HepG2 (cell line): ENCODE measurements around the gene GPR37L1. TPM values are rescaled to one million over a fixed set of nuclear protein-coding genes. Genes with fewer than 3 reads are reported as not detected.

Experiments used
- ATAC-seq: fragments of 200-7000 bp; cut with Tn5 transposase; 3 replicates; pipeline ENCODE4 v1.9.1; 2020; ENCODE audit warnings: mild to moderate bottlenecking, moderate library complexity
- BruUV-seq: library from RNA; stranded (reverse); fragments of 400-500 nt; replicated peaks from 2 replicates; lab custom pipeline; 2021; lab: Mats Ljungman, UMichigan
- CTCF ChIA-PET: fragments of 300-600 bp; formaldehyde crosslinking; extraction: SDS; loops from one replicate; lab custom pipeline; 2021; ENCODE audit warnings: low total read pairs, inconsistent platforms, low intra/inter-chr PET ratio; lab: Yijun Ruan, JAX
- POLR2A ChIA-PET: fragments of 350-600 bp; sonication (Branson Sonifier 250); formaldehyde crosslinking; loops from one replicate; lab custom pipeline; 2020; ENCODE audit warnings: antibody characterized with exemption, inconsistent platforms; lab: Yijun Ruan, JAX
- DNase-seq: peaks from one replicate; pipeline ENCODE4 v3.0.0-alpha.2; 2015; ENCODE audit warnings: low spot score
- FAIRE-seq: peaks from 3 replicates; lab custom pipeline; 2011; peaks lifted over from hg19 to GRCh38; lab: Jason Lieb, UNC
- H2AFZ ChIP-seq: one replicate; pipeline ENCODE4 v1.6.1; 2011; ENCODE audit warnings: low read length, inconsistent platforms
- H3K27ac ChIP-seq: fragments of 300-600 bp; 3 replicates; pipeline ENCODE4 v1.8.0; 2011; ENCODE audit warnings: mixed run types, mild to moderate bottlenecking, mixed read lengths, low read length, inconsistent platforms; ENCODE audit not compliant: insufficient read depth; ENCODE audit errors: extremely low read length
- H3K27me3 ChIP-seq, 2 experiments: fragments of 200-600 bp in 1 of 2; 2 replicates in 1 of 2; 3 replicates in 1 of 2; pipeline versions ENCODE4 v1.6.0 to v1.8.0; 2011; ENCODE audit warnings: low read length in 2 of 2, mild to moderate bottlenecking in 2 of 2, moderate library complexity in 2 of 2, inconsistent platforms in 1 of 2; ENCODE audit not compliant: insufficient read depth in 2 of 2, control insufficient read depth in 1 of 2
- H3K36me3 ChIP-seq, 2 experiments: fragments of 200-600 bp in 1 of 2; replicated peaks in 1 of 2; 2 replicates in 1 of 2; 3 replicates in 1 of 2; pipeline versions ENCODE4 v1.5.1 to v1.8.0; 2011; ENCODE audit warnings: low read length in 2 of 2, inconsistent platforms in 1 of 2; ENCODE audit not compliant: insufficient read depth in 2 of 2, control insufficient read depth in 1 of 2
- H3K4me1 ChIP-seq: 2 replicates; pipeline ENCODE4 v1.5.1; 2012; ENCODE audit warnings: low read length, inconsistent platforms; ENCODE audit not compliant: insufficient read depth
- H3K4me2 ChIP-seq: 2 replicates; pipeline ENCODE4 v1.6.0; 2011; ENCODE audit warnings: low read depth, low read length, inconsistent platforms
- H3K4me3 ChIP-seq, 3 experiments: fragments of 200-600 bp in 1 of 3; sonication (generic), shearing (Covaris generic) in 1 of 3; replicated peaks in 1 of 3; 2 replicates each; pipeline ENCODE4 v1.5.1; 2011 to 2016; ENCODE audit warnings: low read length in 3 of 3, inconsistent platforms in 2 of 3, low read depth in 2 of 3, mild to moderate bottlenecking in 2 of 3, control low read depth in 1 of 3, mixed read lengths in 1 of 3; ENCODE audit not compliant: insufficient read depth in 1 of 3
- H3K79me2 ChIP-seq: one replicate; pipeline ENCODE4 v1.6.1; 2011; ENCODE audit warnings: low read length, inconsistent platforms; ENCODE audit not compliant: insufficient read depth
- H3K9ac ChIP-seq: 2 replicates; pipeline ENCODE4 v1.6.0; 2011; ENCODE audit warnings: mild to moderate bottlenecking, low read depth, low read length, inconsistent platforms; ENCODE audit not compliant: insufficient read depth
- H3K9me3 ChIP-seq: 2 replicates; pipeline ENCODE4 v1.5.1; 2012; ENCODE audit warnings: mild to moderate bottlenecking, low read length
- H4K20me1 ChIP-seq: 2 replicates; pipeline ENCODE4 v1.6.0; 2011; ENCODE audit warnings: inconsistent platforms, mild to moderate bottlenecking, low read length, moderate library complexity; ENCODE audit not compliant: insufficient read depth
- AHDC1 ChIP-seq: sonication (generic); formaldehyde crosslinking; IDR thresholded peaks from 2 replicates; pipeline ENCODE4 v1.5.1; 2020; ENCODE audit warnings: mild to moderate bottlenecking, missing genetic modification reagents, borderline replicate concordance
- ATF1 ChIP-seq: IDR thresholded peaks from 2 replicates; pipeline ENCODE4 v1.6.1; 2016; ENCODE audit warnings: mild to moderate bottlenecking, control low read depth
- CENPBD1 ChIP-seq: sonication (generic); formaldehyde crosslinking; IDR thresholded peaks from 2 replicates; pipeline ENCODE4 v1.8.0; 2022; ENCODE audit warnings: missing genetic modification reagents, low read depth, mild to moderate bottlenecking, borderline replicate concordance
- CSRNP1 ChIP-seq: sonication (generic); formaldehyde crosslinking; IDR thresholded peaks from 2 replicates; pipeline ENCODE4 v1.8.1; 2023; ENCODE audit warnings: mild to moderate bottlenecking, missing genetic modification reagents
- ETV6 ChIP-seq: sonication (generic); formaldehyde crosslinking; conservative IDR thresholded peaks from 2 replicates; pipeline ENCODE4 v1.4.0; 2020; ENCODE audit warnings: missing genetic modification reagents
- HHEX ChIP-seq: IDR thresholded peaks from 2 replicates; pipeline ENCODE4 v1.6.1; 2016; ENCODE audit warnings: control low read depth
- MATR3 ChIP-seq: sonication (generic); formaldehyde crosslinking; IDR thresholded peaks from 2 replicates; pipeline ENCODE4 v1.4.0; 2020; ENCODE audit warnings: missing genetic modification reagents
- MTA1 ChIP-seq: sonication (generic); formaldehyde crosslinking; IDR thresholded peaks from 2 replicates; pipeline ENCODE4 v1.4.0; 2020; ENCODE audit warnings: missing genetic modification reagents, mild to moderate bottlenecking, borderline replicate concordance
- PREB ChIP-seq: sonication (generic); formaldehyde crosslinking; IDR thresholded peaks from 2 replicates; pipeline ENCODE4 v1.4.0; 2020; ENCODE audit warnings: missing genetic modification reagents
- ZBTB1 ChIP-seq: sonication (generic); formaldehyde crosslinking; IDR thresholded peaks from 2 replicates; pipeline ENCODE4 v1.4.0; 2020; ENCODE audit warnings: missing genetic modification reagents, borderline replicate concordance
- ZBTB3 ChIP-seq: sonication (generic); formaldehyde crosslinking; IDR thresholded peaks from 2 replicates; pipeline ENCODE4 v1.4.0; 2020; ENCODE audit warnings: low read depth, mild to moderate bottlenecking, moderate library complexity, missing genetic modification reagents, borderline replicate concordance
- ZNF709 ChIP-seq: sonication (generic); formaldehyde crosslinking; IDR thresholded peaks from 2 replicates; pipeline ENCODE4 v1.5.0; 2020; ENCODE audit warnings: mild to moderate bottlenecking, missing genetic modification reagents
- WGBS: methylation state at CpG from one replicate; pipeline ENCODE4 v1.1.6; 2017; ENCODE audit warnings: low lambda C conversion rate; 5-methylcytosine and 5-hydroxymethylcytosine counted together
- in situ Hi-C: cut with HindIII; loops from 2 replicates; pipeline ENCODE4 v1.10.0; 2017; ENCODE audit warnings: low pct_unique_long_range_greater_than_20kb; ENCODE audit not compliant: extremely low pct_ligation_motif_present
- intact Hi-C: fragments of 100-400 bp; cut with micrococcal nuclease; formaldehyde crosslinking; loops from one replicate; pipeline ENCODE4 v1.10.0; 2022; ENCODE audit not compliant: unreplicated experiment
- polyA plus RNA-seq, 8 experiments: library from polyadenylated mRNA; depleted of rRNA in 3 of 8; stranded (reverse) in 7 of 8; unstranded in 1 of 8; fragments of >200 nt; fragmentation: Illumina TruSeq in 4 of 8; extraction: Trizol in 4 of 8; gene quantifications; 2 replicates each; pipeline versions ENCODE4 v1.2.1 to v1.2.3, GENCODE V29; 2011 to 2016; ENCODE audit warnings: low read depth in 4 of 8, missing spikeins in 1 of 8, mixed read lengths in 1 of 8; ENCODE audit not compliant: insufficient read depth in 1 of 8
- total RNA-seq, 5 experiments: library from RNA; depleted of rRNA; stranded (reverse); fragments of >200 nt; fragmentation: Illumina TruSeq; extraction: Trizol; gene quantifications; 2 replicates each; pipeline ENCODE4 v1.2.3, GENCODE V29; 2016; ENCODE audit warnings: low read depth in 1 of 5

GPR37L1 gene
- total and polyA plus RNA-seq, 2 of the 13 experiments (the other 11 are each of a cell fraction or from before 2014, with no cell fraction given), result 0.13 TPM; not detected in 1

GRCh38 chr1:202133001-202133400 lies 10.3 kb downstream of the GPR37L1 start:
- Histone ChIP-seq H3K27me3 (no peaks in the 10 kb centered on the region), H3K79me2 (no peaks in the 10 kb centered on the region), H3K4me1 (0 out of 2 replicates have a peak, but pooled peaks cover 6% of the 10 kb centered on the region), H3K36me3 (peaks cover 0 to 2% of the 10 kb centered on the region in 2 experiments; a peak in 1 of 5 replicates), H2AFZ (no peak overlapping the region), H3K9ac (no peak overlapping the region), H3K4me2 (no peak overlapping the region), H4K20me1 (0 out of 2 replicates have a peak, but pooled peaks cover 5% of the 10 kb centered on the region), H3K27ac (no peak overlapping the region), H3K4me3 (no peak overlapping the region), H3K9me3 (no peaks in the 10 kb centered on the region)
- WGBS, result 88% methylated on average over 9 of the region's 14 CpGs
- ChIA-PET CTCF (no interaction called here), POLR2A (no interaction called here)
- in situ Hi-C loops, result loop anchor here (5.0 kb wide), 1 partner anchor 236 kb away; no protein-coding TSS in a partner anchor
- DNase-seq (no peak), ATAC-seq (no peak), FAIRE-seq (no peak)
- BruUV-seq, result no TSS peak
- intact Hi-C loops, result no loop called here
- no peak for TF ChIP-seq CENPBD1
- TF ChIP-seq ZBTB1 (CRISPR knock-in tag), result no peak
- TF ChIP-seq MATR3 (CRISPR knock-in tag), result no peak
- no peak for TF ChIP-seq MTA1 (CRISPR knock-in tag)
- no peak for TF ChIP-seq AHDC1 (CRISPR knock-in tag)
- no peak for TF ChIP-seq CSRNP1
- no peak for TF ChIP-seq ATF1 (CRISPR knock-in tag)
- no peak for TF ChIP-seq ZBTB3 (CRISPR knock-in tag)
- no peak for TF ChIP-seq HHEX (CRISPR knock-in tag)
- no peak for TF ChIP-seq ZNF709
- no peak for TF ChIP-seq ETV6
- no peak for TF ChIP-seq PREB
